DMS79 treated with DMSO at 0.1 percent for 48 hours (cell line): ENCODE data around the gene CIDEC.

Experiments used
- DNase-seq: peaks from one replicate; lab custom pipeline; 2025; lab: John Stamatoyannopoulos, UW

Gene CIDEC

GRCh38 chr3:9846231-9846630 lies 33.8 kb downstream of the CIDEC start:
- no peak for DNase-seq

GRCh38 chr3:9843715-9844438 lies 36.2 kb downstream of the CIDEC start, which contains the start of gene RPUSD3:
Gene RPUSD3, minus strand, starts transcription at chr3:9844008. Its CDS starts 18 bp downstream, at chr3:9843990.
- DNase-seq = peak; percentile 67

GRCh38 chr3:9841015-9841414 lies 39.0 kb downstream of the CIDEC start:
- no peak for DNase-seq

GRCh38 chr3:9838856-9839255 lies 41.2 kb downstream of the CIDEC start:
- DNase-seq = no peak

GRCh38 chr3:9837701-9838582 lies 42.1 kb downstream of the CIDEC start:
- DNase-seq = no peak

- DNase-seq = no peak
Observed at GRCh38 chr3:9834520-9835380, 45.3 kb downstream of the CIDEC start.

- no peak for DNase-seq
Observed at GRCh38 chr3:9833078-9833477, 47.0 kb downstream of the CIDEC start.

GRCh38 chr3:9831253-9831652 lies 48.8 kb downstream of the CIDEC start:
- DNase-seq = no peak

- no peak for DNase-seq
Observed at GRCh38 chr3:9828801-9829755, 51.0 kb downstream of the CIDEC start.

GRCh38 chr3:9826815-9827573 lies 53.1 kb downstream of the CIDEC start:
- DNase-seq = no peak

GRCh38 chr3:9825451-9826040 lies 54.5 kb downstream of the CIDEC start:
- no peak for DNase-seq

GRCh38 chr3:9820946-9821345 lies 59.1 kb downstream of the CIDEC start:
- no peak for DNase-seq

- no peak for DNase-seq
Observed at GRCh38 chr3:9820543-9820942, 59.5 kb downstream of the CIDEC start.

GRCh38 chr3:9818666-9819335 lies 61.3 kb downstream of the CIDEC start:
- DNase-seq = no peak

GRCh38 chr3:9817436-9817835 lies 62.6 kb downstream of the CIDEC start:
- DNase-seq = no peak
